Measurements from ENCODE around the gene DUSP16.

- TF ChIP-seq POLR2A (IDR thresholded peaks at IDR 0.05) = no peak
- TF ChIP-seq, protein P1, sequence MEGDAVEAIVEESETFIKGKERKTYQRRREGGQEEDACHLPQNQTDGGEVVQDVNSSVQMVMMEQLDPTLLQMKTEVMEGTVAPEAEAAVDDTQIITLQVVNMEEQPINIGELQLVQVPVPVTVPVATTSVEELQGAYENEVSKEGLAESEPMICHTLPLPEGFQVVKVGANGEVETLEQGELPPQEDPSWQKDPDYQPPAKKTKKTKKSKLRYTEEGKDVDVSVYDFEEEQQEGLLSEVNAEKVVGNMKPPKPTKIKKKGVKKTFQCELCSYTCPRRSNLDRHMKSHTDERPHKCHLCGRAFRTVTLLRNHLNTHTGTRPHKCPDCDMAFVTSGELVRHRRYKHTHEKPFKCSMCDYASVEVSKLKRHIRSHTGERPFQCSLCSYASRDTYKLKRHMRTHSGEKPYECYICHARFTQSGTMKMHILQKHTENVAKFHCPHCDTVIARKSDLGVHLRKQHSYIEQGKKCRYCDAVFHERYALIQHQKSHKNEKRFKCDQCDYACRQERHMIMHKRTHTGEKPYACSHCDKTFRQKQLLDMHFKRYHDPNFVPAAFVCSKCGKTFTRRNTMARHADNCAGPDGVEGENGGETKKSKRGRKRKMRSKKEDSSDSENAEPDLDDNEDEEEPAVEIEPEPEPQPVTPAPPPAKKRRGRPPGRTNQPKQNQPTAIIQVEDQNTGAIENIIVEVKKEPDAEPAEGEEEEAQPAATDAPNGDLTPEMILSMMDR (IDR thresholded peaks at IDR 0.05) = no peak
- TF ChIP-seq EP300 (IDR thresholded peaks at IDR 0.05) = no peak
- no peak for TF ChIP-seq POLR2AphosphoS5 (IDR thresholded peaks at IDR 0.05)
Measured at GRCh38 chr12:12521888-12522287, 40.8 kb downstream of the DUSP16 start.

Data from sigmoid colon (tissue), 4 donors.